K562 (cell line): Measurements from ENCODE around the gene IFI30. TPM values are rescaled to one million over a fixed set of nuclear protein-coding genes. Genes with fewer than 3 reads are reported as not detected.
A peak's percentile ranks its signal among the peaks of the same experiment; 100 is the strongest.

ENCODE experiments used
- ARHGAP35 ChIP-seq: fragments of 450-650 bp; IDR thresholded peaks from 2 replicates; pipeline ENCODE4 v1.6.1; 2018; ENCODE audit not compliant: partially characterized antibody
- ARNT ChIP-seq, 2 experiments: fragments of 450-650 bp; IDR thresholded peaks; 2 replicates each; pipeline ENCODE4 v1.6.1; 2016; ENCODE audit warnings: mild to moderate bottlenecking in 1 of 2
- CREB3 ChIP-seq: fragments of 450-650 bp; conservative IDR thresholded peaks from 2 replicates; pipeline ENCODE4 v1.6.1; 2016; ENCODE audit warnings: missing genetic modification characterization, low read depth, mild to moderate bottlenecking, missing compliant biosample characterization, moderate library complexity
- MGA ChIP-seq: fragments of 450-650 bp; IDR thresholded peaks from 2 replicates; pipeline ENCODE4 v1.6.1; 2016; ENCODE audit warnings: mild to moderate bottlenecking, moderate library complexity
- NCOR1 ChIP-seq: fragments of 450-650 bp; IDR thresholded peaks from 2 replicates; pipeline ENCODE4 v1.6.1; 2016; ENCODE audit warnings: mild to moderate bottlenecking, moderate library complexity
- NR2C2 ChIP-seq, 2 experiments: fragments of 200-800 bp in 1 of 2; sonication (Bioruptor generic) in 1 of 2; sonication (generic) in 1 of 2; formaldehyde crosslinking in 1 of 2; IDR thresholded peaks; 2 replicates each; pipeline versions ENCODE4 v1.6.1 to v1.8.0; 2016 to 2022; ENCODE audit warnings: mild to moderate bottlenecking in 1 of 2, missing compliant biosample characterization in 1 of 2, missing genetic modification characterization in 1 of 2, missing genetic modification reagents in 1 of 2
- PCBP1 ChIP-seq: fragments of 200-400 bp; formaldehyde crosslinking; IDR thresholded peaks from 2 replicates; pipeline ENCODE4 v1.6.1; 2018; ENCODE audit warnings: mild to moderate bottlenecking, low read depth, low read length; ENCODE audit not compliant: poor library complexity, severe bottlenecking
- RBM17 ChIP-seq: fragments of 200-400 bp; formaldehyde crosslinking; IDR thresholded peaks from 2 replicates; pipeline ENCODE4 v1.6.1; 2017; ENCODE audit warnings: low read depth, mild to moderate bottlenecking, low read length, borderline replicate concordance
- U2AF1 ChIP-seq: fragments of 200-400 bp; formaldehyde crosslinking; optimal IDR thresholded peaks from 2 replicates; pipeline ENCODE3; 2017; ENCODE audit warnings: mild to moderate bottlenecking, low read depth, low read length, moderate library complexity
- WHSC1 ChIP-seq: IDR thresholded peaks from one replicate; pipeline ENCODE4 v1.6.1; 2012; ENCODE audit warnings: low read length, control low read depth, inconsistent platforms
- ZFP1 ChIP-seq: fragments of 450-650 bp; formaldehyde crosslinking; IDR thresholded peaks from 2 replicates; pipeline ENCODE4 v1.4.0; 2020; ENCODE audit warnings: mild to moderate bottlenecking, mixed read lengths
- ZNF133 ChIP-seq: fragments of 250-450 bp; sonication (Bioruptor Pico); IDR thresholded peaks from 2 replicates; pipeline ENCODE4 v1.4.0; 2020; ENCODE audit warnings: mild to moderate bottlenecking
- ZNF217 ChIP-seq: sonication (generic); formaldehyde crosslinking; IDR thresholded peaks from 2 replicates; pipeline ENCODE4 v1.8.0; 2022; ENCODE audit warnings: mild to moderate bottlenecking, missing genetic modification reagents
- ZNF695 ChIP-seq: fragments of 450-650 bp; formaldehyde crosslinking; IDR thresholded peaks from 2 replicates; pipeline ENCODE4 v1.4.0; 2020; ENCODE audit warnings: mild to moderate bottlenecking, moderate library complexity
- ZNF778 ChIP-seq: fragments of 450-650 bp; formaldehyde crosslinking; IDR thresholded peaks from 2 replicates; pipeline ENCODE4 v1.4.0; 2020; ENCODE audit warnings: mild to moderate bottlenecking, moderate library complexity
- ZSCAN29 ChIP-seq: fragments of 450-650 bp; IDR thresholded peaks from 2 replicates; pipeline ENCODE4 v1.6.1; 2017
- ZZZ3 ChIP-seq: fragments of 450-650 bp; IDR thresholded peaks from 2 replicates; pipeline ENCODE4 v1.6.1; 2016; ENCODE audit warnings: antibody characterized with exemption, mild to moderate bottlenecking, moderate library complexity
- polyA plus RNA-seq, 8 experiments: library from polyadenylated mRNA; depleted of rRNA in 4 of 8; stranded (reverse) in 5 of 8; unstranded in 3 of 8; fragments of >200 nt; fragmentation: Nextera tagmentation in 2 of 8; fragmentation: Illumina TruSeq in 1 of 8; extraction: Ambion mirVana in 2 of 8; extraction: Trizol in 1 of 8; gene quantifications; 2 replicates each; pipeline versions ENCODE4 v1.2.1 to v1.2.3, GENCODE V29; 2011 to 2014; ENCODE audit warnings: inconsistent platforms in 1 of 8, missing spikeins in 1 of 8
- total RNA-seq, 7 experiments: library from RNA; depleted of rRNA in 6 of 7; stranded (reverse); fragments of >200 nt in 6 of 7; fragmentation: Illumina TruSeq in 2 of 7; extraction: Trizol in 2 of 7; gene quantifications; 2 replicates each; pipeline versions ENCODE4 v1.2.1 to v1.2.3, GENCODE V29; 2011 to 2021; ENCODE audit warnings: low replicate concordance in 1 of 7

IFI30 gene
- total and polyA plus RNA-seq, 9 of the 15 experiments (the other 6 are each of a cell fraction or from before 2014, with no cell fraction given) = 63.7 to 430 (median 109) TPM

DNA sequence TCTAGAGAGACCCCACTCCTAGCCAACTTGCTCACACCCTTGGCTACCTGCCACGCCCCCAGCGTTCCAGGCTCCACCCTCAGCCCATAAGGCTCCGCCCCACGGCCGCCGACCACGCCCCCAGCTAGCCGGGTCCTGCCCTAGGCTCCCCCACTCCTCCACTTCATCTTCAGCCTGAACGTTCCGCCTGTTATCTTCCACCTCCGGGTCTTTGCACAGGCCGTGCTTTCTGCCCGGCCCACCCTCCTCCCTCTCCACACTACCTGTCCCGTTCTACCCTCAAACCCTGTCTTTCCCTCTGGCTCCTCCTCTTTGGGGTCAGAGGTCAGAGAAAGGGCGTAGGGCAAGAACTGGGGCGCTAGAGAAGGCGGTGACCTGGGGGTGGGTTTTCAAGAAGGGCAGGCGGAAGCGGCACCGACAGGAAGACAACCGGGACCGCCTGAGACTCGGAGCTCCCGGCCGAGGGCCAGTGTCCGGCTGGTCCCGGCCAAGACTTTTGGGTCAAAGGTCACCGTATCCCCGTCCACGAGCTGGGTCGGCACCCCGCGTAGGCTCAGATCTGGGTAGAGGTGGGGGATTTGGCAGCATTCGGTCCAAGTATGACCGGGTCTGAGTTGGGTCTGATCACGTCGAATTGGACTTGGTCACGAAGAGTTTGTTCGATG lies 50.4 kb downstream of the IFI30 start (continued):
- TF ChIP-seq MGA (no peak), ZNF695 (CRISPR knock-in tag) (no peak), NR2C2 (CRISPR knock-in tag; IDR thresholded peaks at IDR 0.05) (peak; percentile 98), NR2C2 (tag; IDR thresholded peaks at IDR 0.05) (peak; percentile 99), CREB3 (tag) (no peak; the same call in 1 of the 2 replicates), U2AF1 (no peak), ZZZ3 (no peak), ZNF217 (CRISPR knock-in tag) (no peak), ARNT (IDR thresholded peaks at IDR 0.05) (peak; percentile 84 to 90; a peak in 3 of 4 replicates), ZNF778 (no peak), ZFP1 (CRISPR knock-in tag) (no peak; the same call in 1 of the 2 replicates), WHSC1 (no peak), PCBP1 (no peak), RBM17 (no peak), ARHGAP35 (no peak), ZSCAN29 (no peak), NCOR1 (peak; percentile 51; the same call in 1 of the 2 replicates), ZNF133 (CRISPR knock-in tag) (no peak)
